SU-DHL-6 (cell line): ENCODE results near the gene RPS6KA6.

Experiments used
- EZH2phosphoT487 ChIP-seq: fragments of 200-600 bp; sonication (generic), shearing (Covaris generic); conservative IDR thresholded peaks from 2 replicates; pipeline ENCODE4 v1.6.1; 2018; ENCODE audit warnings: mild to moderate bottlenecking, antibody characterized with exemption, low read length, moderate library complexity, mixed read lengths
- TF ChIP-seq, protein P1 (sequence below): fragments of 200-600 bp; sonication (generic); IDR thresholded peaks from one replicate; pipeline ENCODE4 v1.5.1; 2017; ENCODE audit warnings: antibody characterized with exemption, mild to moderate bottlenecking, low read length, moderate library complexity; ENCODE audit not compliant: insufficient read depth, poor library complexity, severe bottlenecking

DNA sequence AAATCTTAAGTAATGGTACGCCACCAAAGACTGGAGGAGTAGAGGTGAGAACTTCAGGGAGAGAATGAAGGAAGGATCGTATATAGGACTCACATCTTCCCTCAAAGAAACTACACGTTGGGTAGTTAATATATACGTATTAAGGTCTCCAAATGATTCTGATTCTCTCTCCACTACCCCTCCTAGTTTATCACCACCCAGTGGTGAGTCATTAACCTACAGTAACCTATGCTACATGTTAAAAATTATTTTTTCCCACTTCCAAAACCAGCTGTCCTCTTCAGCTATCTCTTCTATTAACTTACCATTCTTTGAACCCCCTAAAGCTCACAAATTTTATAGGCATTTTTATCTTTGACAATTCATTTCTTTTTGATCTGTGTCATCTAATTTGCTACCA lies 69.7 kb downstream of the RPS6KA6 start:
- TF ChIP-seq, protein P1, sequence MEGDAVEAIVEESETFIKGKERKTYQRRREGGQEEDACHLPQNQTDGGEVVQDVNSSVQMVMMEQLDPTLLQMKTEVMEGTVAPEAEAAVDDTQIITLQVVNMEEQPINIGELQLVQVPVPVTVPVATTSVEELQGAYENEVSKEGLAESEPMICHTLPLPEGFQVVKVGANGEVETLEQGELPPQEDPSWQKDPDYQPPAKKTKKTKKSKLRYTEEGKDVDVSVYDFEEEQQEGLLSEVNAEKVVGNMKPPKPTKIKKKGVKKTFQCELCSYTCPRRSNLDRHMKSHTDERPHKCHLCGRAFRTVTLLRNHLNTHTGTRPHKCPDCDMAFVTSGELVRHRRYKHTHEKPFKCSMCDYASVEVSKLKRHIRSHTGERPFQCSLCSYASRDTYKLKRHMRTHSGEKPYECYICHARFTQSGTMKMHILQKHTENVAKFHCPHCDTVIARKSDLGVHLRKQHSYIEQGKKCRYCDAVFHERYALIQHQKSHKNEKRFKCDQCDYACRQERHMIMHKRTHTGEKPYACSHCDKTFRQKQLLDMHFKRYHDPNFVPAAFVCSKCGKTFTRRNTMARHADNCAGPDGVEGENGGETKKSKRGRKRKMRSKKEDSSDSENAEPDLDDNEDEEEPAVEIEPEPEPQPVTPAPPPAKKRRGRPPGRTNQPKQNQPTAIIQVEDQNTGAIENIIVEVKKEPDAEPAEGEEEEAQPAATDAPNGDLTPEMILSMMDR, result no peak
- TF ChIP-seq EZH2phosphoT487, result no peak
